Measurements from ENCODE around the gene EMCN. TPM values are rescaled to one million over a fixed set of nuclear protein-coding genes. Genes with fewer than 3 reads are reported as not detected.

The EMCN gene
- total and polyA plus RNA-seq, 10 of the 15 experiments (the other 5 are each of a cell fraction or from before 2014, with no cell fraction given) = not detected

- TF ChIP-seq NFYA (IDR thresholded peaks at IDR 0.05; ENCODE audit: borderline replicate concordance, low read depth, low read length) (no peak), ZNF207 (IDR thresholded peaks at IDR 0.05; ENCODE audit: borderline replicate concordance) (no peak), JUNB (IDR thresholded peaks at IDR 0.05) (no peak), RFX5 (IDR thresholded peaks at IDR 0.05; ENCODE audit: low read depth, low read length) (no peak), CREM (IDR thresholded peaks at IDR 0.05; ENCODE audit: low read depth) (no peak), ZNF24 (IDR thresholded peaks at IDR 0.05) (no peak), ATF7 (IDR thresholded peaks at IDR 0.05; ENCODE audit: low read depth) (no peak), SIN3A (IDR thresholded peaks at IDR 0.05; ENCODE audit: low read depth, low read length) (no peak), ETV6 (conservative IDR thresholded peaks at IDR 0.05 in 1 of 2, IDR thresholded peaks at IDR 0.05 in 1 of 2; ENCODE audit: borderline replicate concordance in 1 of 2, low read depth in 1 of 2) (no peak), BHLHE40 (IDR thresholded peaks at IDR 0.05; ENCODE audit: borderline replicate concordance in 1 of 2, low read depth in 2 of 2, low read length in 1 of 2) (no peak), ZBTB33 (IDR thresholded peaks at IDR 0.05) (no peak)
Observed at GRCh38 chr4:100483796-100484195, 34.0 kb downstream of the EMCN start (continued).

GRCh38 chr4:100479971-100480370, 37.9 kb downstream of the EMCN start:
- RAD21 ChIA-PET (ENCODE audit: unreplicated experiment) = no interaction called here
- Histone ChIP-seq H3K27ac (ENCODE audit: control insufficient read depth, insufficient read depth) (no peak overlapping the region), H2AFZ (ENCODE audit: control insufficient read depth, low read depth, low read length) (no peak overlapping the region), H3K4me2 (ENCODE audit: control insufficient read depth, insufficient read depth) (no peak overlapping the region), H3K4me1 (ENCODE audit: control insufficient read depth, insufficient read depth, low read length) (no peaks in the 10 kb centered on the region), H3K79me2 (ENCODE audit: control insufficient read depth, insufficient read depth, low read length) (no peaks in the 10 kb centered on the region), H4K20me1 (ENCODE audit: control insufficient read depth, insufficient read depth) (no peaks in the 10 kb centered on the region), H3K9me3 (replicated peaks; ENCODE audit: control insufficient read depth, insufficient read depth, low read length) (no peaks in the 10 kb centered on the region), H3K4me3 (no peak overlapping the region), H3K9ac (ENCODE audit: control insufficient read depth, insufficient read depth, low read length) (no peak overlapping the region), H3K27me3 (replicated peaks in 1 of 2; ENCODE audit: control insufficient read depth in 2 of 2, insufficient read depth in 2 of 2, low read length in 1 of 2) (no peaks in the 10 kb centered on the region), H3K36me3 (ENCODE audit: control insufficient read depth in 2 of 2, insufficient read depth in 2 of 2, low read length in 1 of 2) (no peaks in the 10 kb centered on the region)
- FAIRE-seq (no peak), ATAC-seq (no peak), DNase-seq (ENCODE audit: low read depth, low spot score) (no peak)
- in situ Hi-C loops (cut with MboI) (no loop called here), intact Hi-C loops (cut with micrococcal nuclease; ENCODE audit: unreplicated experiment) (no loop called here)
- CTCF ChIA-PET = no interaction called here
- BruUV-seq (replicated peaks) = no TSS peak
- POLR2A ChIA-PET = no interaction called here
- SMC1A ChIA-PET (ENCODE audit: uncharacterized antibody, unreplicated experiment) = interaction anchor here (0.7 kb wide), 1 partner anchor 1023 kb away, joined by 3 read pairs; no protein-coding TSS in a partner anchor
- 0% methylated on average over 1 of the region's 1 CpG for WGBS (ENCODE audit: insufficient coverage, insufficient replicate concordance, low lambda C conversion rate, missing lambda C conversion rate)
- TF ChIP-seq TCF3 (IDR thresholded peaks at IDR 0.05; ENCODE audit: borderline replicate concordance, insufficient read depth, low read depth, low read length) (no peak), RCOR1 (conservative IDR thresholded peaks at IDR 0.05; ENCODE audit: low read depth, low read length) (no peak), NFYA (IDR thresholded peaks at IDR 0.05; ENCODE audit: borderline replicate concordance, low read depth, low read length) (no peak), SUZ12 (IDR thresholded peaks at IDR 0.05; ENCODE audit: unreplicated experiment) (no peak), HSF1 (IDR thresholded peaks at IDR 0.05; ENCODE audit: low read depth, low read length) (no peak), NR2F1 (conservative IDR thresholded peaks at IDR 0.05) (no peak), USF1 (IDR thresholded peaks at IDR 0.05; ENCODE audit: borderline replicate concordance, extremely low read length, insufficient read depth, low read depth, low read length) (no peak), SPI1 (IDR thresholded peaks at IDR 0.05; ENCODE audit: borderline replicate concordance, insufficient read depth, low read depth, low read length) (no peak)
